ENCODE data around the gene LRMDA. TPM values are rescaled to one million over a fixed set of nuclear protein-coding genes. Genes with fewer than 3 reads are reported as not detected.

The LRMDA gene
- polyA plus RNA-seq, 3 donors, result 39.8 to 59.6 (median 56.4) TPM

DNA sequence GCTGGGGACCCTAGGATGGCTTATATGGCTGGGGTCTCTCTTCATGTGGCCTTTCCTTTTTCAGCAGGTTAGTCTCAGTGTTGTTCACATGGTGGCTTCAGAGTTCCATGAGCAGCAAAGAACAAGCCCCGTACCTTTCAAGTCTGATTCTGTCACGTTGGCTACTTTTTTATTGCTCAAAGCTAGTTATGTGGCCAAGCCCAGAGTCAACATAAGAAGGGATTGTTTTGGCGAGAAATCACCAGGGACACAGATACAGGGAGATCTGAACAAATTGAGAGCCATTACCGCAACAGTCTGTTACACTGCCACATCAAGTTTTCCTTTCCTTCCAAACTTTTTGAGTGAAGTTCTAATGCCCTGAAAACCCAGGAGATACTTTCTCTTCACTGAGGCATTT is 770.5 kb downstream of the LRMDA start:
- Histone ChIP-seq H3K27ac (ENCODE audit: low read depth in 1 of 2, low read length in 2 of 2) (no peak overlapping the region), H3K79me2 (ENCODE audit: insufficient read depth, low read length) (no peaks in the 10 kb centered on the region), H3K4me3 (replicated peaks in 1 of 3; ENCODE audit: low read depth in 2 of 3, low read length in 3 of 3) (no peak overlapping the region), H3K4me2 (replicated peaks; ENCODE audit: extremely low read depth, low read length, poor library complexity, severe bottlenecking) (no peak overlapping the region), H3K9ac (ENCODE audit: insufficient read depth, low read length, poor library complexity, severe bottlenecking) (no peak overlapping the region), H3K4me1 (ENCODE audit: control insufficient read depth in 1 of 2, insufficient read depth in 2 of 2, low read length in 2 of 2) (no peaks in the 10 kb centered on the region), H3K36me3 (replicated peaks in 1 of 2; ENCODE audit: control insufficient read depth in 1 of 2, insufficient read depth in 2 of 2, low read length in 2 of 2) (no peaks in the 10 kb centered on the region), H3K27me3 (ENCODE audit: control insufficient read depth in 2 of 2, insufficient read depth in 2 of 2, low read length in 2 of 2) (no peaks in the 10 kb centered on the region), H4K20me1 (ENCODE audit: insufficient read depth, low read length) (no peaks in the 10 kb centered on the region), H2AFZ (ENCODE audit: insufficient read depth, low read depth, low read length, poor library complexity, severe bottlenecking) (no peak overlapping the region), H3K9me3 (replicated peaks in 1 of 2; ENCODE audit: control insufficient read depth in 1 of 2, insufficient read depth in 1 of 2, low read length in 2 of 2) (no peaks in the 10 kb centered on the region)
- no peak for DNase-seq
- 100% methylated on average over 2 of the region's 4 CpGs for WGBS (ENCODE audit: insufficient coverage)
- TF ChIP-seq, protein P1, sequence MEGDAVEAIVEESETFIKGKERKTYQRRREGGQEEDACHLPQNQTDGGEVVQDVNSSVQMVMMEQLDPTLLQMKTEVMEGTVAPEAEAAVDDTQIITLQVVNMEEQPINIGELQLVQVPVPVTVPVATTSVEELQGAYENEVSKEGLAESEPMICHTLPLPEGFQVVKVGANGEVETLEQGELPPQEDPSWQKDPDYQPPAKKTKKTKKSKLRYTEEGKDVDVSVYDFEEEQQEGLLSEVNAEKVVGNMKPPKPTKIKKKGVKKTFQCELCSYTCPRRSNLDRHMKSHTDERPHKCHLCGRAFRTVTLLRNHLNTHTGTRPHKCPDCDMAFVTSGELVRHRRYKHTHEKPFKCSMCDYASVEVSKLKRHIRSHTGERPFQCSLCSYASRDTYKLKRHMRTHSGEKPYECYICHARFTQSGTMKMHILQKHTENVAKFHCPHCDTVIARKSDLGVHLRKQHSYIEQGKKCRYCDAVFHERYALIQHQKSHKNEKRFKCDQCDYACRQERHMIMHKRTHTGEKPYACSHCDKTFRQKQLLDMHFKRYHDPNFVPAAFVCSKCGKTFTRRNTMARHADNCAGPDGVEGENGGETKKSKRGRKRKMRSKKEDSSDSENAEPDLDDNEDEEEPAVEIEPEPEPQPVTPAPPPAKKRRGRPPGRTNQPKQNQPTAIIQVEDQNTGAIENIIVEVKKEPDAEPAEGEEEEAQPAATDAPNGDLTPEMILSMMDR (IDR thresholded peaks at IDR 0.05), result no peak
- no peaks in the 10 kb centered on the region for H3K4me1 Mint-ChIP-seq
- no peak overlapping the region for H3K27ac Mint-ChIP-seq
- intact Hi-C loops (cut with micrococcal nuclease), result no loop called here
- peaks cover 0 to 2% of the 10 kb centered on the region in 2 donors for H3K36me3 Mint-ChIP-seq
- no peak overlapping the region for H3K4me3 Mint-ChIP-seq
- peaks cover 0 to 1% (median 0%) of the 10 kb centered on the region in 7 donors for H3K9me3 Mint-ChIP-seq
- peaks cover 0 to 2% (median 0%) of the 10 kb centered on the region in 3 donors for H3K27me3 Mint-ChIP-seq (ENCODE audit: low read depth in 3 of 3)

DNA sequence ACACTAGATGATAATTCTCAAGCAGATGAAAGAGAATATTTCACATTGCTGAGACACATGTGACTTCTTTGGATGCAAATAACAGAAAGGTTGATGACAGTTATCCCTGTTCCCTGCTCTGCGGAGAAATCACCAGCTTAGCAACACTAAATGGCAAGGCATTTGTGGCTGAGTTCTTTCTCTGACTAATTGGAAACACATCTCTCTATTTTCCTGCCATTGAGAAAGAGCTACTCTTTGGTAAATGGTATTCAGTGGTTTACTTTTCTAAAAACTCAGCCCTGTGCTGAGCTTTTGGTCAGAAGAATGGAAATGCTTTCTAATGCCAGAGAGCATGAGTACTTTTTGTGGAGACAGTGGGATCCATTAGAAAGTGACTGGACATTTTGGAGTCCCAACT is 771.4 kb downstream of the LRMDA start:
- Mint-ChIP-seq H3K4me1 (no peaks in the 10 kb centered on the region), H3K4me3 (no peak overlapping the region), H3K27ac (no peak overlapping the region), H3K9me3 (peaks cover 0 to 1% (median 0%) of the 10 kb centered on the region in 7 donors), H3K36me3 (peaks cover 0 to 2% of the 10 kb centered on the region in 2 donors), H3K27me3 (ENCODE audit: low read depth in 3 of 3) (peaks cover 0 to 2% (median 2%) of the 10 kb centered on the region in 3 donors)
- no peak overlapping the region for H3K4me3 ChIP-seq (replicated peaks in 1 of 3; ENCODE audit: low read depth in 2 of 3, low read length in 3 of 3)
- no peaks in the 10 kb centered on the region for H3K9me3 ChIP-seq (replicated peaks in 1 of 2; ENCODE audit: control insufficient read depth in 1 of 2, insufficient read depth in 1 of 2, low read length in 2 of 2)
- DNase-seq, result no peak
- no CpG with 5 or more reads among the region's 1 CpG for WGBS (ENCODE audit: insufficient coverage)
- no peaks in the 10 kb centered on the region for H3K4me1 ChIP-seq (ENCODE audit: control insufficient read depth in 1 of 2, insufficient read depth in 2 of 2, low read length in 2 of 2)
- intact Hi-C loops (cut with micrococcal nuclease), result no loop called here
- no peaks in the 10 kb centered on the region for H3K79me2 ChIP-seq (ENCODE audit: insufficient read depth, low read length)
- no peaks in the 10 kb centered on the region for H3K36me3 ChIP-seq (replicated peaks in 1 of 2; ENCODE audit: control insufficient read depth in 1 of 2, insufficient read depth in 2 of 2, low read length in 2 of 2)
- no peak overlapping the region for H2AFZ ChIP-seq (ENCODE audit: insufficient read depth, low read depth, low read length, poor library complexity, severe bottlenecking)
- no peaks in the 10 kb centered on the region for H3K27me3 ChIP-seq (ENCODE audit: control insufficient read depth in 2 of 2, insufficient read depth in 2 of 2, low read length in 2 of 2)
- TF ChIP-seq, protein P1 (IDR thresholded peaks at IDR 0.05), result no peak
- H3K4me2 ChIP-seq (replicated peaks; ENCODE audit: extremely low read depth, low read length, poor library complexity, severe bottlenecking), result no peak overlapping the region
- no peak overlapping the region for H3K27ac ChIP-seq (ENCODE audit: low read depth in 1 of 2, low read length in 2 of 2)
- no peak overlapping the region for H3K9ac ChIP-seq (ENCODE audit: insufficient read depth, low read length, poor library complexity, severe bottlenecking)
- H4K20me1 ChIP-seq (ENCODE audit: insufficient read depth, low read length), result no peaks in the 10 kb centered on the region

Data from CD14-positive monocyte (primary cell).